ENCODE data around the gene SPOCK1. TPM values are rescaled to one million over a fixed set of nuclear protein-coding genes. Genes with fewer than 3 reads are reported as not detected.

SPOCK1 gene
- total and polyA plus RNA-seq, 12 donors = 13.7 to 70.3 (median 28.6) TPM

DNA sequence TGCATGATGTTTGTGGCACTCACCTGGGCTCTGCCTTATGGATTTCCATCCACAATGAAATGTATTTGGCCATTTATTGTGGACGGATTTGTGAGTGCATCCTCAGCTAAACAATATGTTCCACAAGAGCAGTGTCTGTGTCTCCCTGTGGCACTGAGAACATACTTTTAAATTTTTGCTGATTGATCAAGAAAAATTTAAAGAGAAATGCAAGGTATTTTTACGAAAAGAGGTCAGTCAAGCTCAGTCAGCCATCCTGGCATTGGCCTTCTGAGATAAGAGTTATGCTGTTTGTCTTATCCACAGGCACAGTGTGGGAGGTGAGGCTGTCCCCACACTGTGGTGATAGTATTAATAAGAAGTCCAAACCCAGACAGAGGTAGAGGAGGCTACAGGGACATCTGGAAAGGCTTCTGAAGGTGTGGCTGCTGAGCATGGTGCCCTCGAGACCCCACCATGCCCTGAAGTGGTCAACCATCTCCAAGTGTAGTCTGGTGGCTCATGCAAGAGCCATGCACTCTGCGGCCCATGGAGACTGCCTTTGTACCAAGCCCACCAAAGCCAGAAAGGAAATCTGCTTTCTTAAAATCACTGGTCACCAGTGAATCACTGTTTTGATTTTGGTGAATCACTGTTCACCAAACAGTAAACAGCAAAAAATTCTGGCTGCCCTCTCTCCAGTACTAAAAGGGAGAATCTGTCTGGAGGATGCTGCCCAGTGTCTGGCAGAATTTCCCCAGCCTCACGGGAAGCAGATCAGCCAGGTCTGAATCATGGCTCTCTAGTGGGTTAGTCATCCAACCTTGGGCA is 28.8 kb downstream of the SPOCK1 start:
- no peak overlapping the region for H3K27ac ChIP-seq
- H3K36me3 ChIP-seq = no peaks in the 10 kb centered on the region
- no peaks in the 10 kb centered on the region for H3K4me1 ChIP-seq
- WGBS, 2 donors = 67 to 69% methylated on average over 5 of the region's 5 CpGs
- TF ChIP-seq, protein P1, sequence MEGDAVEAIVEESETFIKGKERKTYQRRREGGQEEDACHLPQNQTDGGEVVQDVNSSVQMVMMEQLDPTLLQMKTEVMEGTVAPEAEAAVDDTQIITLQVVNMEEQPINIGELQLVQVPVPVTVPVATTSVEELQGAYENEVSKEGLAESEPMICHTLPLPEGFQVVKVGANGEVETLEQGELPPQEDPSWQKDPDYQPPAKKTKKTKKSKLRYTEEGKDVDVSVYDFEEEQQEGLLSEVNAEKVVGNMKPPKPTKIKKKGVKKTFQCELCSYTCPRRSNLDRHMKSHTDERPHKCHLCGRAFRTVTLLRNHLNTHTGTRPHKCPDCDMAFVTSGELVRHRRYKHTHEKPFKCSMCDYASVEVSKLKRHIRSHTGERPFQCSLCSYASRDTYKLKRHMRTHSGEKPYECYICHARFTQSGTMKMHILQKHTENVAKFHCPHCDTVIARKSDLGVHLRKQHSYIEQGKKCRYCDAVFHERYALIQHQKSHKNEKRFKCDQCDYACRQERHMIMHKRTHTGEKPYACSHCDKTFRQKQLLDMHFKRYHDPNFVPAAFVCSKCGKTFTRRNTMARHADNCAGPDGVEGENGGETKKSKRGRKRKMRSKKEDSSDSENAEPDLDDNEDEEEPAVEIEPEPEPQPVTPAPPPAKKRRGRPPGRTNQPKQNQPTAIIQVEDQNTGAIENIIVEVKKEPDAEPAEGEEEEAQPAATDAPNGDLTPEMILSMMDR (IDR thresholded peaks at IDR 0.05) = no peak
- H3K4me3 ChIP-seq = no peak overlapping the region
- DNase-seq (no peak), ATAC-seq (peak in 2 of 8 donors; percentile 55 to 91)
- H3K27me3 ChIP-seq = peaks cover 0 to 8% (median 0%) of the 10 kb centered on the region in 7 donors
- H3K9me3 ChIP-seq = no peaks in the 10 kb centered on the region
- intact Hi-C loops (cut with DNase I) = no loop called here

DNA sequence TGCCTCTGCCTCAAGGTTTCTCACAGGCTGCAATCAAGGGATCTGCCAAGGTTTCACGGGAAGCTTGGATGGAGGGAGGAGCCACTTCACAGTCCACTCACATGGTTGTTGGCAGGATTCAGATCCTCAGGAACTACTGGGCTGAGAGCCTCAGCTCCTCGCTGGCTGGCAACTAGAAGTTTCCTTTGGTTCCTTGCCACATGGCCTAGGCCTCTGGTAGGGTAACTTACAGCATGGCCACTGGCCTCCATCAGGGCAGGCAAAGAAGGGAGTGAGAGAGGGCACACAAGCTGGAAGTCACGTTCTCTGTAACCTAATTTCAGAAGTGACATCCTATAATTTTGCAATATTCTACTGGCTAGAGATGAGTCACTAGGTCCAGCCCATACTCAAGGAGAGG is 32.2 kb downstream of the SPOCK1 start:
- no peak for DNase-seq
- intact Hi-C loops (cut with DNase I) = no loop called here
- no peak overlapping the region for H3K27ac ChIP-seq

GRCh38 chr5:137465930-137466329 is 33.2 kb downstream of the SPOCK1 start:
- peaks cover 0 to 8% (median 0%) of the 10 kb centered on the region in 9 donors for H3K4me1 ChIP-seq
- no peak for ATAC-seq
- no peak for DNase-seq
- intact Hi-C loops (cut with DNase I) = no loop called here
- no peaks in the 10 kb centered on the region for H3K36me3 ChIP-seq
- H3K9me3 ChIP-seq = no peaks in the 10 kb centered on the region
- TF ChIP-seq, protein P1 (IDR thresholded peaks at IDR 0.05) = no peak
- H3K4me3 ChIP-seq = no peak overlapping the region
- H3K27me3 ChIP-seq = peaks cover 0 to 5% (median 0%) of the 10 kb centered on the region in 7 donors
- no peak overlapping the region for H3K27ac ChIP-seq
- WGBS, 2 donors = 73 to 76% methylated on average over 1 of the region's 1 CpG

More for the DNA sequence above, 32.2 kb downstream of the SPOCK1 start:
- Histone ChIP-seq H3K27me3 (peaks cover 0 to 5% (median 0%) of the 10 kb centered on the region in 7 donors), H3K36me3 (no peaks in the 10 kb centered on the region), H3K9me3 (no peaks in the 10 kb centered on the region), H3K4me1 (peaks cover 0 to 7% (median 0%) of the 10 kb centered on the region in 9 donors), H3K4me3 (no peak overlapping the region)
- 50 to 60% methylated on average over 3 of the region's 3 CpGs for WGBS, 2 donors
- ATAC-seq = no peak
- TF ChIP-seq, protein P1 (IDR thresholded peaks at IDR 0.05) = no peak

DNA sequence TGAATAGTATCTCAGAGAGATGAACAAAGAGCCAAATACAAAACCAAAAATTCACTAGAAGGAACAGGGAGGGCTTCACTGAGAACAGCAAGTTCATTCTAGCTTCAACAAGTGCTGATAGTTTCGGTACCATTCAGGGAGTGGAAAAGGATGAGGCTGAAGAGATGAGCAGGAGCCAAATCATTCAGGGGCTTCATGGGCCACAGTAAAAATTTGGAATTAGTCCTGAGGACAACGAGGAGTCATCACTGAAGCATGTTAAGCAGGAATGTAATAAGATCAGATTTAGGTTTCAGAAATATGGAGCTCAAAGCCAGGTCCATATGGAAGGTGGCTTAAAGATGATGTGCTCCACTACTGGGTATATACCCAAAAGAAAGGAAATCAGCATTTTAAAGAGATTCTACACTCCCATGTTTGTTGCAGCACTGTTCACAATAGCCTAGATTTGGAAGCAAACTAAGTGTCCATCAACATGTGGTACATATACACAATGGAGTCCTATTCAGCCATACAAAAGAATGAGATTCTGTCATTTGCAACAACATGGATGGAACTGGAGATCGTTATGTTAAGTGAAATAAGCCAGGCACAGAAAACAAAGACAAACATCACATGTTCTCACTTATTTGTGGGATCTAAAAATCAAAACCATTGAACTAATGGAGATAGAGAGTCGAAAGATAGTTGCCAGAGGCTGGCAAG is 36.2 kb downstream of the SPOCK1 start:
- intact Hi-C loops (cut with DNase I) = no loop called here
- no peak overlapping the region for H3K4me3 ChIP-seq
- peaks cover 0 to 4% (median 0%) of the 10 kb centered on the region in 7 donors for H3K27me3 ChIP-seq
- H3K9me3 ChIP-seq = no peaks in the 10 kb centered on the region
- DNase-seq = no peak
- peaks cover 0 to 8% (median 0%) of the 10 kb centered on the region in 9 donors for H3K4me1 ChIP-seq
- ATAC-seq = no peak
- no peak overlapping the region for H3K27ac ChIP-seq
- TF ChIP-seq, protein P1 (IDR thresholded peaks at IDR 0.05) = no peak
- no peaks in the 10 kb centered on the region for H3K36me3 ChIP-seq
- 71 to 73% methylated on average over 4 of the region's 4 CpGs for WGBS, 2 donors
